Spleen (tissue), 11 donors: ENCODE measurements around the gene ZNF491. TPM values are rescaled to one million over a fixed set of nuclear protein-coding genes. Genes with fewer than 3 reads are reported as not detected.
A peak's percentile ranks its signal among the peaks of the same experiment; 100 is the strongest.
"Not testable (repeated sequence)": the region's sequence is repeated elsewhere in the genome, so short reads cannot be mapped to it uniquely, and the experiment has no call there.

Experiments
- DNase-seq: peaks from one replicate; pipeline ENCODE4 v3.0.0-alpha.2; 2020
- H3K27ac ChIP-seq, 8 donors: fragments of 200-600 bp; sonication (generic) in 7 of 8; 1 replicate in 4 of 8; 2 replicates in 4 of 8; pipeline versions ENCODE4 v1.5.0 to v1.8.0; 2016 to 2021; ENCODE audit warnings: inconsistent platforms in 4 of 8, mild to moderate bottlenecking in 4 of 8, moderate library complexity in 1 of 8
- H3K27me3 ChIP-seq, 7 donors: fragments of 200-600 bp; sonication (generic) in 6 of 7; replicated peaks in 1 of 7; 1 replicate in 4 of 7; 2 replicates in 3 of 7; pipeline versions ENCODE4 v1.5.0 to v1.8.0; 2016 to 2021; ENCODE audit warnings: inconsistent platforms in 3 of 7, mild to moderate bottlenecking in 1 of 7
- H3K36me3 ChIP-seq, 6 donors: fragments of 200-600 bp; sonication (generic) in 5 of 6; 1 replicate in 4 of 6; 2 replicates in 2 of 6; pipeline versions ENCODE4 v1.5.0 to v1.8.0; 2016 to 2021; ENCODE audit warnings: inconsistent platforms in 2 of 6
- H3K4me1 ChIP-seq, 6 donors: fragments of 200-600 bp; sonication (generic) in 5 of 6; 1 replicate in 3 of 6; 2 replicates in 3 of 6; pipeline versions ENCODE4 v1.5.0 to v1.8.0; 2016 to 2021; ENCODE audit warnings: inconsistent platforms in 3 of 6
- H3K4me3 ChIP-seq, 8 donors: fragments of 200-600 bp; sonication (generic) in 7 of 8; 1 replicate in 4 of 8; 2 replicates in 4 of 8; pipeline versions ENCODE4 v1.5.0 to v1.8.0; 2016 to 2021; ENCODE audit warnings: inconsistent platforms in 4 of 8, mild to moderate bottlenecking in 4 of 8, moderate library complexity in 2 of 8
- H3K9me3 ChIP-seq, 8 donors: fragments of 200-600 bp; sonication (generic) in 7 of 8; 1 replicate in 4 of 8; 2 replicates in 4 of 8; pipeline versions ENCODE4 v1.5.0 to v1.8.0; 2016 to 2021; ENCODE audit warnings: inconsistent platforms in 4 of 8
- POLR2A ChIP-seq, 3 donors: fragments of 450-650 bp; IDR thresholded peaks; one replicate each; pipeline ENCODE4 v1.5.1; 2017; ENCODE audit warnings: antibody characterized with exemption in 3 of 3, mild to moderate bottlenecking in 1 of 3
- POLR2AphosphoS5 ChIP-seq, 3 donors: sonication (generic); formaldehyde crosslinking; IDR thresholded peaks; one replicate each; pipeline ENCODE4 v1.5.1; 2017; ENCODE audit warnings: antibody characterized with exemption in 3 of 3
- WGBS, 5 donors: extraction: QIAGEN DNeasy Blood & Tissue Kit in 3 of 5; methylation state at CpG; one replicate each; pipeline versions ENCODE4 v1.1.5 to v1.1.7; 2013 to 2018; 5-methylcytosine and 5-hydroxymethylcytosine counted together
- intact Hi-C: fragments of 100-400 bp; cut with DNase I; formaldehyde crosslinking; loops from one replicate; pipeline ENCODE4 v1.15.0; 2023; ENCODE audit warnings: low total_unique reads
- polyA plus RNA-seq, 3 donors: library from polyadenylated mRNA; stranded (reverse); fragments of 200-250 nt; gene quantifications; one replicate each; pipeline ENCODE4 v1.2.1, GENCODE V29; 2013
- total RNA-seq, 7 donors: library from RNA; depleted of rRNA in 3 of 7; stranded (reverse); fragments of >200 nt in 3 of 7; fragmentation: NEBNext Ultra II Directional in 4 of 7; extraction: Animal tissue kit (Norgen Biotek cat#: 25700) in 4 of 7; gene quantifications; one replicate each; pipeline versions ENCODE4 v1.1.0 to v1.2.1, GENCODE V29; 2016 to 2021
- TF ChIP-seq, protein P1 (sequence below), 11 experiments: fragments of 200-600 bp in 7 of 11; fragments of 450-650 bp in 4 of 11; sonication (generic) in 4 of 11; IDR thresholded peaks in 8 of 11; conservative IDR thresholded peaks in 3 of 11; 1 replicate in 7 of 11; 2 replicates in 4 of 11; pipeline versions ENCODE4 v1.4.0 to v1.8.0; 2016 to 2021; ENCODE audit warnings: antibody characterized with exemption in 11 of 11, inconsistent platforms in 4 of 11, mild to moderate bottlenecking in 1 of 11
- donor health status: healthy with polysubstance abuse.
- donor health status: DM: no; HTN: no; CAD: no; lungs with moderate emphysema.
- donor health status: DM: no; HTN: no; CAD: no.
- donor health status: Bipolar disorder and iron deficiency.
- donor health status: healthy.
- donor health status: DM: no; HTN: no; CAD: no.
- donor health status: DM: yes; HTN: yes; CAD: no.

Gene ZNF491
- total and polyA plus RNA-seq, 10 donors = 0.61 to 3.5 (median 2.3) TPM

DNA sequence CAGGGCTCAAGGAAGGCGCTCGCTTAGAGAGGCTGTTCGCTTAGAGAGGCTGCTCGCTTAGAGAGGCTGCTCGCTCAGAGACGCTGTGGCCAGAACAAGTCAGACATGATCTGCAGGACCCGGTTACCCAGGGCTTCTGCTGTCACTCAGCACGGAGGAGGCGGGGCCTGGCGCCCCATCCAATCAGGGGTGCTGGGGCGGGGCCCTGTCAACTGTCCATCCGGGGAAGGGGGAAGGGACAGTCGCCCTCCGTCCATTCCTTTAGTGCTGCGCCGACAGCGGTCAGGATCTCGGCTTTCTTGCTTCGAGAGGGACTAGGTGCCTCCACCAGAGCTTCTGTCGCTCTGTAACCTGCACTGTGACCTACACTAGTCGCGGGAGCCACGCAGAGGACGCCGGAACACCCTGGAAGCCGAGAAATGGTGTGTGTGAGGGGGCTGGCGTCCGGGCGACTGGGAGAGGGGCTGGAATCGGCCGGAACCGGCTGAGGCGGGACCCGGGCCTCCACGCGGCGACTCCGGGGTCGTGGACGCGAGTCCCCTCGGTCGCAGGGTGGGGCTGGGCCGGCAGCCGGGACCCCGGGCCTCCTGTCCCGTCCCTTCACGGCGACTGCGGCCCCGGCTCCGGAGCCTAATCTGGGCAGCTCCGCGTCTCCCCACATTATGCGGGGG is 15.8 kb downstream of the ZNF491 start, which contains the start of gene ZNF440:
Gene ZNF440, plus strand, starts transcription at position 245 of the 671 bp plus-strand sequence. Its CDS starts 175 bp downstream, at position 420.
- Histone ChIP-seq H3K27me3 (no peaks in the 10 kb centered on the region), H3K27ac (peak within 1 kb of the TSS; percentile 70 to 92 (median 88)), H3K9me3 (peaks cover 0 to 12% (median 6%) of the 10 kb centered on the region in 8 donors), H3K4me1 (peaks cover 5 to 30% (median 23%) of the 10 kb centered on the region in 6 donors), H3K4me3 (peak within 1 kb of the TSS; percentile 75 to 96 (median 78)), H3K36me3 (peaks cover 0 to 4% (median 0%) of the 10 kb centered on the region in 6 donors)
- TF ChIP-seq POLR2AphosphoS5 (IDR thresholded peaks at IDR 0.05) = peak; percentile 91 to 94 (median 93)
- TF ChIP-seq, protein P1, sequence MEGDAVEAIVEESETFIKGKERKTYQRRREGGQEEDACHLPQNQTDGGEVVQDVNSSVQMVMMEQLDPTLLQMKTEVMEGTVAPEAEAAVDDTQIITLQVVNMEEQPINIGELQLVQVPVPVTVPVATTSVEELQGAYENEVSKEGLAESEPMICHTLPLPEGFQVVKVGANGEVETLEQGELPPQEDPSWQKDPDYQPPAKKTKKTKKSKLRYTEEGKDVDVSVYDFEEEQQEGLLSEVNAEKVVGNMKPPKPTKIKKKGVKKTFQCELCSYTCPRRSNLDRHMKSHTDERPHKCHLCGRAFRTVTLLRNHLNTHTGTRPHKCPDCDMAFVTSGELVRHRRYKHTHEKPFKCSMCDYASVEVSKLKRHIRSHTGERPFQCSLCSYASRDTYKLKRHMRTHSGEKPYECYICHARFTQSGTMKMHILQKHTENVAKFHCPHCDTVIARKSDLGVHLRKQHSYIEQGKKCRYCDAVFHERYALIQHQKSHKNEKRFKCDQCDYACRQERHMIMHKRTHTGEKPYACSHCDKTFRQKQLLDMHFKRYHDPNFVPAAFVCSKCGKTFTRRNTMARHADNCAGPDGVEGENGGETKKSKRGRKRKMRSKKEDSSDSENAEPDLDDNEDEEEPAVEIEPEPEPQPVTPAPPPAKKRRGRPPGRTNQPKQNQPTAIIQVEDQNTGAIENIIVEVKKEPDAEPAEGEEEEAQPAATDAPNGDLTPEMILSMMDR (IDR thresholded peaks at IDR 0.05 in 8 of 11, conservative IDR thresholded peaks at IDR 0.05 in 3 of 11) = peak in 2 of 11 experiments; percentile 7 to 29
- peak in 1 of 3 donors; percentile 14 for TF ChIP-seq POLR2A (IDR thresholded peaks at IDR 0.05)
- DNase-seq = peak; percentile 97
- intact Hi-C loops = no loop called here
- 0 to 1% (median 0%) methylated on average over 22 to 55 of the region's 55 CpGs for WGBS, 5 donors

DNA sequence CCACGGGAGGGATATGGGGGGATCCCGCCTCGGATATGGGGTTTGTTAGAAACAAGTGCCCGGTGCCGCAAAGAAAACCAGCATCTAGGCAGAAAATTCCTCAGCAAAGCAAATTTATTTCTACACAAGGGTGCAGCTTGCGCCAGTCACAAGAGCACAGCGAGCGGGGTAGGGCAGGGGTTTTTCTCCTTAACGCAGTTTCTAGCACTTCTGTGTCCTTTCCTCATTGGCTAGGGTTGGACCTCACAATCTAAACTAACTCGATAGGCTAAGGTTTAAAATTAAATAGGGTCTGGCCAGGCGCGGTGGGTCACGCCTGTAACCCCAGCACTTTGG is 16.3 kb downstream of the ZNF491 start:
- H3K4me3 ChIP-seq = peak overlapping the region; percentile 75 to 96 (median 78)
- TF ChIP-seq POLR2AphosphoS5 (IDR thresholded peaks at IDR 0.05) (no peak), POLR2A (IDR thresholded peaks at IDR 0.05) (no peak)
- TF ChIP-seq, protein P1 (IDR thresholded peaks at IDR 0.05 in 8 of 11, conservative IDR thresholded peaks at IDR 0.05 in 3 of 11) = no peak
- peaks cover 0 to 7% (median 2%) of the 10 kb centered on the region in 8 donors for H3K9me3 ChIP-seq
- H3K36me3 ChIP-seq = peaks cover 0 to 9% (median 0%) of the 10 kb centered on the region in 6 donors
- intact Hi-C loops = no loop called here
- no peaks in the 10 kb centered on the region for H3K27me3 ChIP-seq
- peaks cover 5 to 30% (median 23%) of the 10 kb centered on the region in 6 donors for H3K4me1 ChIP-seq
- 10 to 21% (median 11%) methylated on average over 12 to 13 of the region's 13 CpGs for WGBS, 5 donors
- H3K27ac ChIP-seq = peak overlapping the region in 7 of 8 donors; percentile 80 to 92 (median 89)
- no peak for DNase-seq

DNA sequence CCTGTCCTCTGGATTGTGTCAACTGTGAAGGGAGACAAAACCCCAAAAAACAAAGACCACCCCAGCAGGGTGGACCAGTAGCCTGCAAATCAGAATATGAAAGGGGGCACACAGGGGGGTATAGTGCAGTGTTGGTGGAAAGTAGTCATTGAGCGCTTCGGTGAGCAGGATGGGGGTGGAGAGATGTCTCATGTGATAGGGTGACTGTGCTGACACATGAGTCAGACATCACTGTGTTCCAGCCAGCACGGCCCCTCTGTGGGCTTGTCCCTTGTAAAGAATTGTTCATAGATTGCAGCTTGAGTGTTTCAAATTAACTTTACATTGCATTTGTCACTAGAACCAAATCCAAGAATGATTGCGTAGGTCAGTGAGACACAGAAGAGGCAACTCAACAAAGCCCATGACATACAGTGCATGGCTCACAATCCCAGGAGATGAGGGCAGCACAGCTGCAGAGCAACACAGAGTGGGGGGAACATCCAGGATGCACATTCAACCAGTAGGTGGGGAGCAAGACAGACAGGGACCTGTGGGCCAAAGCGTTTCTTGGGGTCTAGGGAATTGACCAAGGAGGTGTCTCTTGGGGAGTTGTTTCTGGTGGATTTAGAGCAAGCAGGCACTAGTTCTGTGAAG is 23.3 kb downstream of the ZNF491 start:
- Histone ChIP-seq H3K27me3 (no peaks in the 10 kb centered on the region), H3K27ac (no peak overlapping the region), H3K36me3 (peaks cover 0 to 44% (median 4%) of the 10 kb centered on the region in 6 donors), H3K9me3 (peaks cover 0 to 52% (median 19%) of the 10 kb centered on the region in 8 donors), H3K4me1 (no peaks in the 10 kb centered on the region), H3K4me3 (no peak overlapping the region)
- no peak for DNase-seq
- WGBS, 5 donors = 73 to 99% (median 89%) methylated on average over 5 of the region's 5 CpGs
- TF ChIP-seq POLR2AphosphoS5 (IDR thresholded peaks at IDR 0.05) (no peak), POLR2A (IDR thresholded peaks at IDR 0.05) (no peak)
- TF ChIP-seq, protein P1 (IDR thresholded peaks at IDR 0.05 in 8 of 11, conservative IDR thresholded peaks at IDR 0.05 in 3 of 11) = no peak
- intact Hi-C loops = no loop called here

DNA sequence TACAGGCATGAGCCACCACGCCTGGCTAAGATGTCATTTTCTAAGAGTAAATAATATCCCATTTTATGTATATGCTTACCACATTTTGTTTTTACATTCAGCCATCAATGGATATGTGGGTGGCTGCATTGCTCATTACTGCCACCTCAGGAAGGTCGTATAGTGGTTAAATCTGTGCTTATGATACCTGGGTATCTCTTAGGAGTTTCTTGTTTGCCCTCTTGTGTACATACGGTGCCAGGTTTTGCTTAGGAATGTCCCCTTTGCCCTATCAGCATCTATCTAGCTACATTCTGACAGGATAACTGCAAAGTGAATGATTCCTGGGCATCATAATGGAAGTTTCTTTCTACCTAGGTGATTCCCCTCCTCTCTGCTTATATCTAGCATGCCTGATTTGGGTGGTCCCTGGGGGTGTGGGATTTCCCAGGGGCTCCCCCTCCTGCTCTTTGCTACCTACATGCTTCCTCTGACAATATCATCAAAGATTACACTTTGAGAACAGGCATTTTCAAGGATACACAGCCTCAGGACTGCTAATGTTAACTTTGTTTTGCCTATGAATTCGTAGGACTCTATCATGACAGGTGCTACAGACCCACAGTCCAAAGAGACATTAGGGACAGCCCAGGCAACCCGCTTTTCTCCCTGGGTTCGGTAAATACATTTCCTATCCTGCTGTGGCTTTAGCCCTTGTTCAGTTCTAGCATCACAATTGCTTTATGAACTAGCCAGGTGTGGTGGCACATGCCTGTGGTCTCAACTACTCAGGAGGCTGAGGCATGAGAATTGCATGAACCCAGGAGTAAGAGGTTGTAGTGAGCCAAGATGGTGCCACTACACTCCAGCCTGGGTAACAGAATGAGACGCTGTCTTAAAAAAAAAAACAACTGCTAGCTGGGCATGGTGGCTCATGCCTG is 30.9 kb downstream of the ZNF491 start:
- H3K27me3 ChIP-seq = not testable (repeated sequence)

More for the DNA sequence above, 30.9 kb downstream of the ZNF491 start:
- DNase-seq, H3K4me3 ChIP-seq, H3K4me1 ChIP-seq, H3K27ac ChIP-seq, intact Hi-C loops: not testable (repeated sequence)
- Histone ChIP-seq H3K36me3 (peaks cover 18 to 86% (median 35%) of the 10 kb centered on the region in 6 donors), H3K9me3 (peaks cover 16 to 100% (median 89%) of the 10 kb centered on the region in 8 donors)
- WGBS, 5 donors = 87 to 93% (median 89%) methylated on average over 7 of the region's 7 CpGs
